GM12892 (cell line): ENCODE data around the gene BIRC3.

Source experiments
- POLR2A ChIP-seq: IDR thresholded peaks from 2 replicates; pipeline ENCODE4 v1.6.1; 2011; ENCODE audit warnings: low read depth, low read length, control low read depth
- POLR2AphosphoS5 ChIP-seq: IDR thresholded peaks from 2 replicates; pipeline ENCODE4 v1.6.1; 2011; ENCODE audit warnings: low read depth, low read length, control low read depth
- TAF1 ChIP-seq: IDR thresholded peaks from 2 replicates; pipeline ENCODE4 v1.6.1; 2011; ENCODE audit warnings: low read depth, mild to moderate bottlenecking, control low read depth, low read length, borderline replicate concordance

DNA sequence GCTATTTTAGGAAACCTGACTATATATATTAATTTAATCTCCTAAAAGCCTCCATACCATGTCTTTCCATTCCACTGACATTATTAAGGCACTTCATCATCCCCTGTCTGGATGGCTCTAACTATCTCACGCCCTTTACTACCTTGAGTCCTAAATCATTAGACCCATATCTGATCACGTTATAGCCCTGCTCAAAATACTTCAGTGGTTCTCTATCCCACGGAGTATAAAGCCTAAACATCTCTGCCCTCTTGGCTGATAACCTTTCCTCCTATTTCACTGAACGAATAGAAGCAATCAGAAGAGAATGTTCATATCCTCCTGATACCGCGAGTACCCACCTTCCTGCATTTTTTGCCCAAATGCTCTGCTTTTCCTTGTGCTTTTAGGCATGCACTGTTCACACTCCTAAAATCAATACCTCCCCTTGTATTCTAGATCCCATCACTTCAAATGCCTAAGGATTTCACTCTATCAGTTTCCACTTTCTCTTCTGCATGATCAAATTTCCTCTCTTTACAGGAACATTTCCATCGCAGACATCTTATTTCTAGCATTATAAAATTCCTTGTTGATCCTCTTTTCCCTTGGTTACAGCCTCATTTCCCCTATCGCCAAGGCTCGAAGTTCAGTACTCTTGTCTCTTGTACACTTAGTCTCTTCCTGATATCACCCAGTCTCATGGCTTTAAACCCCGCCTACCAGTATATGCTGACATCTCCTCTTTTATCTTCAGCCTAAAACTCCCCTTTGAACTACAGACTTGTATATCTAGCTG is 45.0 kb upstream of the BIRC3 start:
- TF ChIP-seq TAF1 (no peak), POLR2A (no peak), POLR2AphosphoS5 (no peak)
